Dedifferentiated amniotic fluid mesenchymal stem cell (primary cell): ENCODE results near the gene C16orf74.

ENCODE experiments used
- DNase-seq: peaks from one replicate; pipeline ENCODE4 v3.0.0-alpha.2; 2016; ENCODE audit errors: extremely low spot score

Gene C16orf74

DNA sequence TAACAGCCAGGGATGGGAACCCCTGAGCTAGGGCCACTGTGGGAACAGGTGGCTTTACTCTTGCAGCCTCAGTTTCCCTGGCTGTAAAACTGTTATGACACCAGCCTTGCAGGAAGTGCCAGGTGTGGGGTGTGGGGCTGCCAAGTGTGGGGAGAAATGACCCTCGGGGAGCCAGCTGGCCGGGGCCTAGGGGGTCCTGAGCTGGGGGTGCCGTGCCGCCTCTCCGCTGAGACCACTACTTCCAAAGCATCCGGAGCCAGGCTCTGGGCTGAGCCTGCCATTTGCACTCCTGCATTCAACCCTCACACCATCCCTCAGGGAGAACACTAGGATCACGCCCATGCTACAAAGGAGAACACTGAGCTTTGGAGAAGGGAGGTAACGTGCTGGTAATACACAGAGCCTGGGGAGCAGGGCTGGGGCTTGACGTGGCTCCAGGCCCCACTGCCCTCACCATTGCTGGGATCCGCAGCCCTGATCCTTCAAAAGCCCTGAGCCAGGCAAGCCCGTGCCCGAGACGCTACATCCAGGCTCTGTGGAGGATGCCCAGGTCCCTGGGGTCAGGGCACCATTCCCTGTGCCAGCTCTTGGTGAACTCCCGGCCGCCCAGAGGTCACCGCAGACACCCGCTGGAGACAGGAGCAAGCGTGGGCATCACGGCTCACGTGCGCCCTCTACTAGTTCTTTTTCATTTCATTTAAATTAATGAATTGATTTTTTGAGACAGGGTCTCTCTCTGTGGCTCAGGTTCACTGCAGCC lies 33.3 kb downstream of the C16orf74 start:
- DNase-seq = no peak

DNA sequence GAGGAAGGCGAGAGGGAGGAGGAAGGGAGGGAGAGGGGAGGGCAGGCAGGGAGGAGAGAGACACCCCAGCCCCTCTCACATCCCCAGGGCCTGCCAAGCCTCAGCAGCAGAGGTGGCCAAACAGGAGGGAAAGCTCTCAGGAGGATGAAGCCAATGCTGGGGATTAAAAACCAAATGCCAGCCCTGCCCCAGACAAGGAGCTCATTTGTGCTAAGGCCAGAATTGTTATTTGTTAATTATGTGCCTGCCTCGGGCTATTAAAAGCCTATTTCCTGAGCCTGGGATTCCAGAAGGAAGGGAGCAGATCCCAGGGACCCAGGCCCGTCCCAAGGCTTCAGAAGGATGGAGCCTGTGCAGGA lies 34.2 kb downstream of the C16orf74 start:
- DNase-seq = no peak

DNA sequence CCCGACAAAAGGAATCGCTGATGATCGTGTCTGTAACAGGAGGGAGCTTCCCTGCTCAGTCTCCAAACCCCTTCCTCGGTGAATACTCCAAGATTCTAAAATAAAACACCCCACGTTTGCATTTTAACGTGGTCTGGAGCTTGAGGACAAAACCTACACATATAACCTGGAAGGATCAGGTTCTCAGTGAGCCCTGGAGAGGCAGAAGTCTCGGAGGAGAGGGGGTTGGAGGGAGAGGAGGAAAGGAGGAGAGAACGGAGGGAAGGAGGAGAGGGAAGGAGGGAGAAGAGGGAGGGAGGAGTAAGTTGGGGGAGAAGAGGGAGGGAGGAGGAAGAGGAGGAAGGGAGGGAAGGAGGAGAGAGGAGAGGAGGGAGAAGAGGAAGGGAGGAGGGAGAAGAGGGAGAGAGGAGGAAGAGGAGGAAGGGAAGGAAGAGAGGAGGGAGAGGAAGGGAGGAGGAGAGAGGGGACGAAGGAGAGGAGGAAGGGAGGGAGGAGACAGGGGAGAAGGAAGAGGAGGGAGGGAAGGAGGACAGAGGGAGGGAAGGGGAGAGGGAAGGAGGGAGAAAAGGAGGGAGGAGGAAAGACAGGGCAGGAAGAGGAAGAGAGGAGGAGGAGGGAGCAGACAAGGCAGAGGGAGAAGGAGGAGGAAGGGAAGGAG lies 34.7 kb downstream of the C16orf74 start:
- no peak for DNase-seq

DNA sequence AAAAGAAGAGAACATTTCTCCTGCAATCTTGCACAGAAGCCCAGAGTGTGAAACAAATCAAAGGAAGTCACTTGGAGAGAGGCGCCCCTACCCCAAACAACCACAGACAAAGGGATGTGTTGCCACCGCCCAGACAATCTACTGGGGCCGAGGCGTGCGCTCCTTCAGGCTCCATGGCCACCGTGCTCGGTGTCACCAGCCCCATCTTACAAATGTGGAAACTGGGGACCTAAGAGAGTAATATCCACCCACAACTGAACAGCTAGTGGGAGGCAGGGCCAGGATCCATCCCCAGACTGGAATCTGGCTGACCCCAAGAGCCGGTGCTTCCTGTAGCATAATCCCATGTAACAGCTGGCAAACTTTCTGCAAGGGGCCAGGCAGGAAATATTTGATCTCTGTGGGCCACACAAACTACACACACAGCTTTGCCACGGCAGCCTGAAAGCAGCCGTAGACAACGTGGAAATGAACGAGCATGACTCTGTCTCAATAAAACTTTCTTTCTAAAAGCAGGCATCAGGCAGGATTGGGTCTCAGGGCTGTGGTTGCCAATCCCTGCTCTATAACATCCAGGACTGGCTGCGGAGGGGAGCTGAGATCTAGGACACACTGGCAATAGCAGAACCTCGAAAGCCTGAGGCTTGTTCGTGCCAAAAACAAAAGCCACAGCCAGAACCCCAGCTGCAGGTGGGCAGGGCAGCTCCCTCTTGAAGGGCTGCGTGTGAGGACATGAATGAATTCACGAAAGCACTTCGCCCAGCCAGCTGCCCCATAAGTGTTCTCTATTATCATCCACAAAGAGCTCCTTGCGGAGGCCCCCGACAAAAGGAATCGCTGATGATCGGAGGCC lies 35.5 kb downstream of the C16orf74 start:
- DNase-seq = no peak

DNA sequence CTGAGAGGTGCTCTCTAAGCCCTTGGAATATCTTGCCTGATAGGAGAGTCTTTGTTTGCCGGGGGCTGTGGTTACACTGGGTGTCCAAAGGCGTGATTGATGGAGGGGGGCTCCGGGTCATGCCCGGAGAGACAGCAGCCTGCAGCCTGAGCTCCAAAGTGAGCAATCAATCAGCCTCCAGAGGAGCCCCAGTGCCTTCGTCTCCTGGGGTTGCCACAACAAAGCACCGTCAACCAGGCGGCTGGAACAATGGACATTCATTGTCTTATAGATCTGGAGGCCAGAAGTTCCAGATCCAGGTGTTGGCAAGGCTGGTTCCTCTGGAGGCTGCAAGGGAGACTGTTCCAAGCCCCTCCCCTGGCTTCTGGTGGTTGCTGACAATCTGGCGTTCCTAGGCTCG lies 38.1 kb downstream of the C16orf74 start:
- DNase-seq = no peak

DNA sequence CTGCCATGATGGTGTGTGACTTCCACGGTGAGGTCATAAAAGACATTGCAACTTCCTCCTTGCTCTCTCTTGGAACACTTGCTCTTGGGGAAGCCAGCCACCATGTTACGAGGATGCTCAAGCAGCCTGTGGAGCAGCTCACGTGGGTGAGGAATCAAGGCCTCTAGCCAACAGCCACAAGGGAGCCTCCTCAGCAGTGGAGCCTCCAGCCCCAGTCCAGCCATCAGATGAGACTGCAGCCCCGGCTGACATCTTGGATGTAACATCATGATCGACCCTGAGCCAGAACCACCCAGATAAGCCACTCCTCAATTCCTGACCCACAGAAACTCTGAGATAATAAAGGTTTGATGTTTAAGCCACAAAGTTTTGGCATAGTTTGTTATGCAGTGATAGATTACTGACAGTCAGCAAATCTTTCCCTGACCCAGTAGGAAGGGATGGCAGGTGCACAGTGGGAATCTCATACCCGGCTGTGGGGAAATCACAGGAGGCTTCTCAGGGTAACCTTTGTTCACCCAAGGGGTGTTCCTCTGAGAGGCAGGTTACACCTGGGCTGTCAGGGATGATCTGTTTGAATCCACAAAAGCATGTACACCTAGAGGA lies 38.8 kb downstream of the C16orf74 start:
- DNase-seq = no peak

DNA sequence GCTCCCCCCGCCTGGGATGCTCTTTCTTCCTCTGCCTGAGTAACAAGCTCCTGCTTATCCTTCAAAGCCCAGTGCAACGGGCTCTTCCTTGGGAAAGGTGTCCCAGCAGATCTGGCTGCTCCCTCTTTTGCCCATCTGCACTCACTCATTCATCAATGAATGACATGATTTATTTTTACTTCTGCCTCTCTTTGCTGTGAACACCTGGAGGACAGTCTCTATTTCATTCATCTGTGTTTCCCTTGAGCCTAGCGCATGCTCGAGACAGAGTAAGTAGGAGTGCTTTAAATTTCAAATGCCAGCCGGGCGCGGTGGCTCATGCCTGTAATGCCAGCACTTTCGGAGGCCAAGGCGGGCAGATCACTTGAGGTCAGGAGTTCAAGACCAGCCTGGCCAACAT lies 40.2 kb downstream of the C16orf74 start:
- DNase-seq = no peak

DNA sequence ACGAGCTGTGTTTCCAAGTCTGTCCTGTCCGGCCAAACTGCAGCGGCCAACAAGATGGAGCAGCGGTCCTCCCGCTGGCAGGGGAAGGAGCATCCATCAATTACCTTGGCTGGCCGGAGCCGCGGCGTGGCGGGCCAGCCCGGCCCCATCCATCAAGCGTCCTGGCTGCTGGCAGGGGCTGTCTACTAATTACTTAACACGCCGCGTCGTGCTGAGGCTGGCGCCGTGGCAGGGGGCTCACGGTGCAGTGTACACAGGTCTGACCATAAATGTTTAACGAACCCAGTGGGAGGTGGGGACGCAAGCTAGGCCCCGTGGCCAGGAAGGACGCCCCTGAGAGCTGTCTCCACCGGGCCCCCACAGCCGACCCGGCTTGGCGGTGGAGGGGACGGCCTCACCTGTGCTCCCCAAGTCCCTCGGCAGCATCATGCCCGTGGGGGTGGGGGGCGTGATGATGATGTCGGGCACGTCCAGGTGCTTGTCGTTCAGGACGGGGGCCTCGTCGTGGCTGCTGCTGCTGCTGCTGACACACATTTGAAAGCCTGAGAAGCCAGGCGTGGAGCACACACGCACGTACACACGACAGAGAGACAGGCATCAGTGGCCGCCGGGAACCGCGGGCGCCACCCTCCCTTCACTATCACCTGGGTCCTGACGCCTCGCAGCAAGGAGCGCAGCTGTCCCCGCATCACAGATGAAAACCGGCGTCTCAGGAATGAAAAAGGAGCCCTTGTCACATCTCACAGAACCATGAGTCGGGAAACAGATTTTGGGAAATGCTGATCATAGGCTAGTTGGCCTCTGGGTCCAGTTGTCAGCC lies 40.9 kb downstream of the C16orf74 start:
- DNase-seq = no peak

DNA sequence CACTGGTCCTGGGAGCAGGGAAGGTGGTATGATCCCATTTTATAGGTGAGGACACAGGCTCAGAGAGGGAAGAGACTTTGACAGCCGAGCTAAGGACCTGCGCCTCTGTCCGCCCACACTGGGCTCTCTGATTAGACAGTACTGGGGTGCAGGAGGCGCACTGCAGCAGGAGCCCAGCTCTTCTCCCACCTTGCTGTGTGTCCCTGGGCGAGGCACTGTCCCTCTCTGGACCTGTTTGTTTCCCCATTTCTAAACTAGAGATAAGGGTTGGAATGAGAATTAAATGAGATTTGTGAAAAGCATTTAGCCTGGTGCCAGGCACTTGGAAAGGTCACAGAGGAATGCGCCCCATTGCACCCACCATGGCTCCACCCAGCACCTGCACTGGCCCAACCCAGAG lies 42.6 kb downstream of the C16orf74 start:
- DNase-seq = no peak

DNA sequence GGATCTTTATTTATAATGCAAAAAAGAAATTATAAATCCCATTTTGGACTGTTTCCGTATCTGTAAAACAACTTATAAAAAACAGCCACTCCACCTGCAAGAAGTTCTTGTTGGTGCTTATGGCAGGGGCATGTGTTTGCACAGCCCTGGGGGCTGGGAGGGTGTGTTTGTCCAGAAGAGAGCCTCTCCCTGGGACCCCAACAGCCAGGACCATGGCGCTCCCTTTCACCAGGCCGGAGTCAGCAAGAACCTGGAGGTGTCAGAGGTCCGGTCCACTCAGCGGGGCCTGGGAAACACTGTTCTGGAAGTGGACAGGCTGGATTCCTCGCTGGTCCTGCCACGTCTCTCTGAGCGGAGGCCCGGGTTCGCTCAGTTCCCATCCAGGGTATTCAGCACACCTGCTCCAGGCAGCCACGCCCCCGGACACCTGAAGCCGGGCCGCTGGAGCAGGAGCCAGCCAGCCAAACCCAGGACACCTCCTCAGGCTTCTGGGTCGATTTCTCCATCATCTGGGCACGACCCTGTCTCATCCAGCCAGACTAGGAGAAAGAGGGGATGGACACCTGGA lies 43.3 kb downstream of the C16orf74 start:
- no peak for DNase-seq

DNA sequence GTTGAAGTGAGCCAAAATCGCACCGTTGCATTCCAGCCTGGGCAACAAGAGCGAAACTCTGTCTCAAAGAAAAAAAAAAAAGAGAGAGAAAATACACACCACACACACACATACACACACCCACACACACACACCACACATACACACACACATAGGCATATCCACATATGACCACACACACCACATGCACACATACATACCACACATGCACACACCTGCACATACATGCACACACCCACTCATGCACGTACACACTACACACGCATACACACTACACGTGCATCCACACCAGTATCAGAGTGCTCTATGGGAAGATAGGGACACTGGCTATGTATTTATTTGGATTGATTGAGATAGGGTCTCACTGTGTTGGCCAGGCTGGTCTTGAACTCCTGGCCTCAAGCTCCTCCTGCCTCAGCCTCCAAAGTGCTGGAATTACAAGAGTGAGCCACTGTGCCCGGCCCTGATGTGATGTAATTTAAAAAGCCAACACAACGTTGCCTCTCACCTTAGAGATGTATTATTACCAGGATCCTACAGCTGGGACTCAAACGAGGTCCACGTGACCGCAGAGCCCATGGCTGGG lies 44.4 kb downstream of the C16orf74 start:
- no peak for DNase-seq

DNA sequence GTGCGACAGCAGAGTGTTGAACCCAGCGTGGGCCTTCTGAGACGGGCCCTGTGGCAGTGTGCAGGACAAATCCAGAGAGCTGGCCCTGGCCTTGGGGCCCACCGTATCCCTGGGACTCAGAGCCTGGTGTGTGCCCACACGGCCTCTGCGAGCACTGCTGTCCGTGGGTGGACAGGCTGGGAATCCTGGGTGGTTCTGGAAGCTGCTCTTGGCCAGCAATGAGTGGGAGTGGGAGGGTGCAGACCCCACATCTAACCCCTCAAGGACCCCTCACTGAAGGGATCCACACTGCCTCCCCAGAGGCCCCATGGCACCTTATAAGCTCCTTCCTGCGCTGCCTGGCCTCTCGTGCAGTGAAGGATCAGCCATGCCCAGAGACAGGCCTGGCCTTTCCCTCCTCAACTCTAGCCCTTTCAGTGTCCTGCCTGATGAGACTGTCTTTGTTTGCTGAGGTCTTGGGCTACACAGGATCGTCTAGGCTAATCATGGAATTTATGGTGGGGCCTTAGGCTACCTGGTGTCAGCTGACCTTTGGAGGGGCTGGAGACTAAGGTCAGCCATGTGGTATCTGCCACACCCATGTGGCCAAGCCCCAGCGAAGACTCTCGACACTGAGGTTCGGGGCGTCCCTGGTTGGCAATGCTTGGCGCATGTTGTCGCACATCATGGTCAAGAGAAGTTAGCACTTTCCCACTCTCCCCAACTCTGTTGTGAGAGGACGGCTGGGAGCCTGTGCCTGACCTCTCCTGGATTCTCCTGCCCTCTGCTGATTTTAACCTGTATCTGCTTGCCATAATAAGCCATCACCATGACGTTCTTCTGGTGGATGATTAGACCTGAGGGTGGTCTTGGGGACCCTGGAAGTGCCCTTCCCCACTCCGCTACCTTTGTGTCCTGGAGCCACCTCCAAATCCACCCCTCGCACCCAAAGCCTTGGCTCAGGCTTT lies 45.7 kb downstream of the C16orf74 start:
- DNase-seq = no peak

DNA sequence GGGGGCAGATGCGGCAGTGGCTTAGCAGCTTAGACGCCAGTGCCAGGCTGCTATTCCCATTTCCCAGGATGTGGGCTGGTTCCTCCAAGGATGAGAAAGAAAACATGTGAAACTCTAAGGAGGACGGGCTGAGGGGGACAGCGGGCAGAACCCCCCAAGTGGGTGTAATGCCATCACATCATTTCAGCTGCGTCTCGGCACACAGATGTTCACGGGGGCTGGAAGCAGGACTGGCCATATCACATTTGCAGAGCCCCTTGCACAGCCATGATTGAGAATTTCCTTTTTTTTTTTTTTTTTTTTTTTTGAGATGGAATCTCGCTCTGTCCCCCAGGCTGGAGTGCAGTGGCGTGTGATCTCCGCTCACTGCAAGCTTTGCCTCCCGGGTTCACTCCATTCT lies 46.9 kb downstream of the C16orf74 start:
- DNase-seq = no peak

DNA sequence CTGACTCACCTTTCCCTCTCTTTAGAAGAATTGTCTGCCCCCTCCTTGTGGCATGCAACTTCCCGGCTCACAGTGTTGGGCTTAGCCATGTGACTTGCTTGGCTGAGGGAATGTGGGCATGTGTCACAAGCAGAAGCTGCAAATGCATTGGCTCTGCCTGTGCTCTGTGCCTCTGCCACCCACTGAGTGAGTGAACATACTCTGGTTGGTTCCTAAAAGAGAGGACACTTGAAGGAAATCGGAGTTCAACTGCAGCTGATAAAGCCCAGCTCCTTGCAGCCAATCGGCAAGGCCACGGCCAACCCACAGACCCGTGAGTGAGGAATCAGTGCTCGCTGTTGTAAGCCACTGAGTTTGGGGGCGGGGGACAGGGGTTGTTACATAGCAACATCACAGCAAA lies 51.3 kb downstream of the C16orf74 start:
- DNase-seq = no peak

DNA sequence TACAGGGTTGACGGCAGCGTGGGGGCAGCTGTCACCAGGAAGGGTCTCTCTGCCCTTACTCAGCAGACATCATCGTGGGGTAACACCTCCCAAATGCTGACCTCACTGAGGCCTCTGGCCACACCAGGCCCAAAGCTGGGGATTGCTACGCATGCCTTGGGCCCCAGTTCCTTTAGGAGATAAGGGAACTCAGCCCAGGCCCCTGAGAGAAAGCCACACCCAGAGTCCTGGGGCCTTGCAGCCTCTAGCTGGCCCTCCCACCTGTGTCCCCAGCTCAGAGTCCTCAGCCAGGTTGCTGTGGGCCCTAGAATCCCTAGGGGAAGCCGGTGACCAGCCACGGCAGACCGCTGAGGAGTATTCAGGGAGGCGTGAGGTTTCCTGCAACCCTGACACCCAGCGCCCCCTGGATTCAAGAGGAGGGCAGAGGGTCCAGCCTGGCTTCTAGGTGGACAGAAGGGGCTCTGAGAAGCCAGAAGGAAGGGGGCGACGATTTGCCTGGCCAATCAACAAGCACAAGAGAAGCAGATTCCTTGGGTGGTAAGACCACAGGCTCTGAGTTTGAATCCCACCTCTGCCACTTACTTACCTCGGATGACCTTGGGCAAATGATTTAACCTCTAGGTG lies 51.8 kb downstream of the C16orf74 start:
- no peak for DNase-seq

DNA sequence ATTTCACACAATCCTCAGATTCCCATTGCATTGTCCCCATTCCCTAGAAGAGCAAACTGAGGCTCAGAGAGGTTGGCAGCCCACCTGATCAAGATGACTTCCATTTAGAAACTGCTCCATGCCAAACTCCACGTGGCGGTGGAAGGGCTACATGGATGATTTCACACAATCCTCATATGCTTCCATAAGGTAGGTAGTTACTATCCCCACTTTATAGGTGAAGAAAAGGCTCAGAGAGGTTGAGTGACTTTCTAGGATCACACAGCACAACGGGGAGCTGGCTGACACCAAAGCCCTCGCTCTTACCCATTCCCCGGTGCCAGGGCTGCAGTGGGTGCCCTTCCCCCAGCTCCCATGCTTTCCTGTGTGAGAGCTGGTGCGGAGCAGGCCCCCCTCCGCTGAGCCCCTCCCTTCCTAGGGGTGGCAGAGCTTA lies 52.4 kb downstream of the C16orf74 start:
- DNase-seq = no peak

DNA sequence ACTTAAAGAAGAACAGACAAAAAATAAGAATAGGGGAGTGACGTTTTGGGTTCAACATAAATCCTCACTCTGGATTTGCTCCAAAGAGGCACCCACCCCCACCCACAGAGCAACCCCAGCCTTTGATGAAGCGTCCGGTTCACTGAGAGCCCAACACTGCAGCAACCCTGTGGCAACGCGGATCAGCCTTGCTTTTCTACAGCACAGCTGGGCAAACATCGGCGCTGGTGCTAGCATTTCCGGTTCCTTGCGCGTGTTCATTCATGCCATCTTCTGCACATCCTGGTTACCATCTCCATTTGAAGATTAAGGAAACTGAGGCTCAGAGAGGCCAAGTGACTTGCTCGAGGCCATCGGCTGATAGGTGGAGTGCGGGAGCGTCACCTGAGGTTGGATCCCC lies 53.5 kb downstream of the C16orf74 start:
- DNase-seq = no peak

DNA sequence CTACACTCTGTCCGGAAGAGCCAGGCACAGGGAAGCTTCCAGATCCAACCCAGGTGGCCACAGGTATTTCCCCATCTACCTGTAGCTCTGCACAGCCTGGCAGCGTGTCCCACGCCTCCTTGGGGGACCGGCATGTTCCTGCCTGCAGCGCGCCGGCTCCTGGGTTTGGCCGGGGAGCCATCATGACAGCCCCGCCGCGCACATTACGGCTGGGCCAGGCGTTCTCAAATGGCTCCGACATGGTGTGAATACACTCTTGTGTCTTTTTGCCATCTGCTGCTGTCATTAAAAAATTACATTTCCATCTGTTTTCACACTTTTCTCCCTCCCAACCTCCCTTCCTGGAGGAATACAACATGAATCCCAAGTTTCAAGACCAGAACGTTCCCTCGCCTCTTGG lies 54.1 kb downstream of the C16orf74 start:
- DNase-seq = no peak
